ENCODE data around the gene LDOC1.
"Not testable (repeated sequence)": the region's sequence is repeated elsewhere in the genome, so short reads cannot be mapped to it uniquely, and the experiment has no call there.

Gene LDOC1

GRCh38 chrX:141158084-141158483 lies 18.8 kb downstream of the LDOC1 start:
- peaks cover 0 to 5% of the 10 kb centered on the region in 2 donors for H3K9me3 ChIP-seq (ENCODE audit: control insufficient read depth in 2 of 2, low read length in 2 of 2)
- no peaks in the 10 kb centered on the region for H3K27me3 ChIP-seq (ENCODE audit: control insufficient read depth in 1 of 2, insufficient read depth in 2 of 2, low read length in 2 of 2)
- no peak overlapping the region for H3K27ac ChIP-seq (ENCODE audit: low read length)

DNA sequence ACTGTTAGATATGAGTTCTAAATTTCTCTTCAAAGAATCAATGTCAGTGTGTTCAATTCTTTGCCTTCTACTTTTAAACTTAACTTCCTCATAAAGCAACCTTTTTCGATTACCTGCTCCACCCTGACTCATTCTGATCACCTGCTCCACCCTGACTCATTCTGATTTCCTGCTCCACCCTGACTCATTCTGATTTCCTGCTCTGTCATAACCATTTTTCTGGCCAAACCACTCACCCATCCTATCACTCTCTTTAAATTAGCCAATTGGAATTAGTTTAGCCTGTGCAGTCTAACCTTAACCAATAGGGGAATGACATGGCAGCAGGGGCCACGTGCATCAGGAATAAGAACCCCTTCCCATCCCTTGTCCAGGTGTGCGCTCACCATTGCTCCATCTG lies 21.7 kb downstream of the LDOC1 start:
- not testable (repeated sequence) for H3K9ac ChIP-seq (ENCODE audit: low read length in 2 of 2); H3K27ac ChIP-seq (ENCODE audit: low read length); H3K4me1 ChIP-seq (ENCODE audit: control insufficient read depth, insufficient read depth, low read length); H3K27me3 ChIP-seq (ENCODE audit: control insufficient read depth in 1 of 2, insufficient read depth in 2 of 2, low read length in 2 of 2); H3K36me3 ChIP-seq (ENCODE audit: control insufficient read depth in 2 of 2, insufficient read depth in 2 of 2, low read length in 2 of 2); H3K4me3 ChIP-seq (ENCODE audit: low read length in 2 of 2); H3K9me3 ChIP-seq (ENCODE audit: control insufficient read depth in 2 of 2, low read length in 2 of 2)

More at GRCh38 chrX:141158084-141158483, 18.8 kb downstream of the LDOC1 start:
- Histone ChIP-seq H3K4me1 (ENCODE audit: control insufficient read depth, insufficient read depth, low read length) (no peaks in the 10 kb centered on the region), H3K36me3 (ENCODE audit: control insufficient read depth in 2 of 2, insufficient read depth in 2 of 2, low read length in 2 of 2) (no peaks in the 10 kb centered on the region), H3K4me3 (ENCODE audit: low read length in 2 of 2) (no peak overlapping the region), H3K9ac (ENCODE audit: low read length in 2 of 2) (no peak overlapping the region)

DNA sequence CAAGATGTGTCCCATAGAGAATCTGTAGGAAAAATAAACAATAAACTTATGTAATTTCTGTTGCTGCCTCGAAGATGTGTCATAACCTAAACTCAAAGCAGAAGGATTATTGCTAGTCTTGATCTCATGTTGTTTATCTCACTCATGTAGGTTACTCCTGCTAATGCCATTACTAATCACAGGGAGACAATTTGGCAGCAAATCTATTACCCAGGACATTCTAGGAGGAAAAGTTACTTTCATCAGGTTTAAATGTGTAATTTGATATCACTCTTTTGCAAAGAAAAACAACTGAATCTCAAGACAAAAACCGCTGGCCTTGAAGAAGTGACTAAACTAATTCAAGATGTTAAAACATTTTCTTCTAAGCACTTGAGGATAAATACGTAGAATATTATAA lies 34.0 kb downstream of the LDOC1 start:
- Histone ChIP-seq H3K27me3 (ENCODE audit: control insufficient read depth in 1 of 2, insufficient read depth in 2 of 2, low read length in 2 of 2) (no peaks in the 10 kb centered on the region), H3K9ac (ENCODE audit: low read length in 2 of 2) (no peak overlapping the region), H3K36me3 (ENCODE audit: control insufficient read depth in 2 of 2, insufficient read depth in 2 of 2, low read length in 2 of 2) (no peaks in the 10 kb centered on the region), H3K27ac (ENCODE audit: low read length) (no peak overlapping the region), H3K4me1 (ENCODE audit: control insufficient read depth, insufficient read depth, low read length) (no peaks in the 10 kb centered on the region), H3K9me3 (ENCODE audit: control insufficient read depth in 2 of 2, low read length in 2 of 2) (no peaks in the 10 kb centered on the region), H3K4me3 (ENCODE audit: low read length in 2 of 2) (no peak overlapping the region)

DNA sequence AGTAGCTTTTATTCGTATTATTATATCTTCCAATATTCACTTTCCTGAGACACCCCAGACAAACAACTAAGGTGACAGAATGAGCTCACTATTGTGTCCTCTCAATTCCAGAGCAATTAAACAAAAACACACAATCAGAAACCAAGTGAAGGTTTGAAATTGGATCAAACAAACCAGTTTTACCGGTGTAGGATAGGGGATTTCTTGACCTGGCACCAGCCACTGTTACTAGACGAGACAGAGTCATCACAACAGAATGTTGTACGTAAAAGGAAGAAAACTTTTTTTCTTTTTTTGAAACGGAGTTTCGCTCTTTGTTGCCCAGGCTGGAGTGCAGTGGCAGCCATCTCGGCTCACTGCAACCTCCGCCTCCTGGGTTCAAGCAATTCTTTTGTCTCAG lies 43.7 kb downstream of the LDOC1 start:
- no peaks in the 10 kb centered on the region for H3K36me3 ChIP-seq (ENCODE audit: control insufficient read depth in 2 of 2, insufficient read depth in 2 of 2, low read length in 2 of 2)
- no peak overlapping the region for H3K9ac ChIP-seq (ENCODE audit: low read length in 2 of 2)
- H3K4me3 ChIP-seq (ENCODE audit: low read length in 2 of 2), result no peak overlapping the region
- H3K27me3 ChIP-seq (ENCODE audit: control insufficient read depth in 1 of 2, insufficient read depth in 2 of 2, low read length in 2 of 2), result no peaks in the 10 kb centered on the region
- H3K9me3 ChIP-seq (ENCODE audit: control insufficient read depth in 2 of 2, low read length in 2 of 2), result no peaks in the 10 kb centered on the region
- no peak overlapping the region for H3K27ac ChIP-seq (ENCODE audit: low read length)
- H3K4me1 ChIP-seq (ENCODE audit: control insufficient read depth, insufficient read depth, low read length), result no peaks in the 10 kb centered on the region

DNA sequence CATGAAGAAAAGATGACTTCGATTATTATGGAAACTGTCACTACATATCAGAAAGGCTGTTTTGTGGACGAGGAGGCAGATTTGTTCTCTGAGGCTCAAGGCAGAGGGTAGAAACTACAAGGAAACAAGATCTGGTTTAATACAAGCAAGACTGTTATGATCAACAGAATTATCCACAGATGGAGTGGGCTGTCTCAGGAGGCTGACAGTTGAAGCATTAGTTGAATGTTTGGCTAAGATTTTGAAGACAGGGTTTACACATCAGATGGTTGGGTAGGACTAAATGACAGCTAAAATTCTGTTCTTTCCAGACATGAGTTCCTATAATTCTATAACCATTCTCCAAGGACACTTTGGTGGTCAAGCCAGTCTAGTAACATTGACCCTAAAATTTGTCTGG lies 49.8 kb downstream of the LDOC1 start:
- Histone ChIP-seq H3K4me1 (ENCODE audit: control insufficient read depth, insufficient read depth, low read length) (no peaks in the 10 kb centered on the region), H3K9me3 (ENCODE audit: control insufficient read depth in 2 of 2, low read length in 2 of 2) (no peaks in the 10 kb centered on the region), H3K36me3 (ENCODE audit: control insufficient read depth in 2 of 2, insufficient read depth in 2 of 2, low read length in 2 of 2) (no peaks in the 10 kb centered on the region), H3K27me3 (ENCODE audit: control insufficient read depth in 1 of 2, insufficient read depth in 2 of 2, low read length in 2 of 2) (no peaks in the 10 kb centered on the region), H3K27ac (ENCODE audit: low read length) (no peak overlapping the region), H3K4me3 (ENCODE audit: low read length in 2 of 2) (no peak overlapping the region), H3K9ac (ENCODE audit: low read length in 2 of 2) (no peak overlapping the region)

Data from stomach smooth muscle (tissue), 2 donors.